Activated T-cell treated with anti-CD3 and anti-CD28 coated beads, Interleukin-2, amount 50 U/mL, for 4 hours (primary cell): Measurements from ENCODE around the gene ANTXRL. TPM values are rescaled to one million over a fixed set of nuclear protein-coding genes. Genes with fewer than 3 reads are reported as not detected.
"Not testable (repeated sequence)": the region's sequence is repeated elsewhere in the genome, so short reads cannot be mapped to it uniquely, and the experiment has no call there.

ENCODE experiments used
- ATAC-seq, 2 donors: fragments of 200-7000 bp; cut with Tn5 transposase; one replicate each; pipeline ENCODE4 v1.10.0; 2021
- DNase-seq: peaks from one replicate; pipeline ENCODE4 v3.0.0-alpha.2; 2020
- H3K27me3 Mint-ChIP-seq: one replicate; pipeline ENCODE4 v1.8.0; 2021; ENCODE audit warnings: low read depth, mixed read lengths
- H3K36me3 Mint-ChIP-seq: one replicate; pipeline ENCODE4 v1.8.0; 2022; ENCODE audit warnings: mixed read lengths; ENCODE audit not compliant: insufficient read depth
- H3K4me1 Mint-ChIP-seq: one replicate; pipeline ENCODE4 v1.8.0; 2021; ENCODE audit warnings: low read depth, mixed read lengths
- H3K4me3 Mint-ChIP-seq: one replicate; pipeline ENCODE4 v1.8.0; 2021; ENCODE audit warnings: mild to moderate bottlenecking, moderate library complexity, mixed read lengths
- H3K9me3 Mint-ChIP-seq: one replicate; pipeline ENCODE4 v1.8.0; 2021; ENCODE audit warnings: mixed read lengths
- total RNA-seq, 3 donors: library from RNA; stranded (reverse); gene quantifications; one replicate each; pipeline ENCODE4 v1.2.1, GENCODE V29; 2021

Gene ANTXRL
- total RNA-seq, 3 donors from 2014 or later = not detected

DNA sequence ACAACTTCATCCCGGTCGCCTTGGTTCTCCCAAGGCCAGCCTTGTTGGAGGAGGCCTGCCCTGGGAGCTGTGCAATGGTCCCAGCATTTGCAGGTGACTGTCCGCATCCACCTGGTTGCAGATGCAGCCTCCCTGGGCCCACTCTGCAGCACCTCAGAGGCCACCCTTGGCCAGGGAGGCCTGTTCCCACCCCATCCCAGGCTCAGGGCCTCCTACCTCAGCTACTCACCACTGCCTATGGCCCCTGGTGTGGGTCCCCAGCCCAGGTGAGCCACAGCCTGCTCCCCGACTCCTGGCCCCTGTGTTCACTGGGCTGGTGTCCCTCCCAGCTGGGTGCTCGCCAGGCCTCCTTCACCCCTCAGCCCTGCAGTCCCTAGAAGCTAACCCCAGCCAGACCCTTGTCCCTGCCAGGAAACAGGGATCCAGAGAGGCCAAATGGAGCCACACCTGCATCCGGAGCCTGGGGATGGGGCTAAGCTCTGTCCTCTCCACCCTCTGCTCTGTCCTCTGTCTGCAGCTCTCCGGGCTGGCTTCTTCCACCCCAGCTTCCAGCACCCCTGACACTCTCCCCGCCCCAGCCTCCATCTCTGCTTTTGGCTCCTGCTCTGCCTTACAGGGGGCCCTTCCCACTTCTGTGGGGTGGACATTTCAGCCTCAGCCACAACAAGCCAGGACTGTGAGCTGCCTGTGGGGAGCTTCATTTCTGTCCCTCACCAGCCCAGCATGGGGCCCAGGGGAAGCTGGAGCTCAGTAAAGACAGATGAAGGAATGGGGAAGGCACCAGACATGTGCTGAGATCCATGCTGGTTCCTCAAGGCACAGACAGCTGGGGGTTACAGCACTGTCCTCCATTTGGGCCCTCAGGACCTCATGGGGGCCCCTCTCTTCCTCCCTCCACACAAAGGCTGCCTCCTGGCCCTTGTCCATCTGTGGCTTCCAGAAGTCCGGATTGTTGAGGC, 35.6 kb upstream of the ANTXRL start:
- Mint-ChIP-seq H3K27me3 (no peaks in the 10 kb centered on the region), H3K4me1 (peaks cover 4% of the 10 kb centered on the region), H3K36me3 (peaks cover 28% of the 10 kb centered on the region), H3K9me3 (no peaks in the 10 kb centered on the region), H3K4me3 (no peak overlapping the region)
- ATAC-seq (no peak), DNase-seq (no peak)

DNA sequence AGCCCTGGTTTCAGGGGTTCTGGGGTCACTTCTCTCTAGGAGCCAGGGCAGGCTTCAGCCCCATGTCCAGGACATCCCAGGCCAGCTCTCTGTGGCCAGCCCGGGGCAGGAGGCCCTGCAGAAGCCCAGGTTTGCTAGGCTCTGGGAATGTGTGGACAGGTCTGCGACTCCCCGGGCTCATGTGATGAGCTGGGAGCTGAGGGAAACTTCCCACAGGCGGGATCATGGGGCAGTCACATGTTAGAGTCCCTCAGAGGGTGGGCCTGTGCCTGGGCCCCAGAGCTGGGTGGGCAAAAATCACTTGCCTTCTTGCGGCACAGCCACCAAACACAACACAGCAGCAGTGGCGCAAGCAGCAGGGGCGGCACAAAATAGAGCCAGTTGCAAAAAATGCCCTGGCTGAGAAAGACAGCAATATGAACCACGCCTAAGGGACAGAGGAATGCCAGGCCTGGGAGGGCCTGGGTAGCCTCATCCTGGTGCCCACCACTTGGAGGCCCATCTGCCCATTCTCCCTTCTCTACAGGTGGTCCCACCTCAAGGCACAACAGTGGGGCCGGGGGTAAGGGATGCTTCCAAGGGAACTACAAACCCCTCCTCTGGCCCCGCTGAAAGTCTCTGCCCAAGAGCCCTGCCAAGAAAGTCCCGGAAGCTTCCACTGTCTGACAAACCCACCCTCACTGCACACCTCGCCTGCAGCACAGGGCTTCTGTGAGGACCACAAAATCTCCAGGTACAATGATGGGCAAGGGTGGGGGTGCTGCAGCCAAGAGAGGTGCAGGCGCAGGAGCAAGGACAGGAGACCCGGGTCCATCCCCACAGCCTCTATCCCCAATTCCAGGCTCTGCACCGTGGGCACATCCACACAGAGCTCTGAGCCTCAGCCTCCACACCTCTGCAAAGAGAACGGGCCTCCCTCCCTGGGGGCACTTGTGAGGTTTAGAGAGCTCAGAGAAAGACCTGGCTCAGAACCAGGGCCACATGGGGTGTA, 34.6 kb upstream of the ANTXRL start:
- DNase-seq (no peak), ATAC-seq (no peak)
- Mint-ChIP-seq H3K9me3 (no peaks in the 10 kb centered on the region), H3K4me3 (no peak overlapping the region), H3K27me3 (no peaks in the 10 kb centered on the region), H3K4me1 (peaks cover 7% of the 10 kb centered on the region), H3K36me3 (peaks cover 24% of the 10 kb centered on the region)

DNA sequence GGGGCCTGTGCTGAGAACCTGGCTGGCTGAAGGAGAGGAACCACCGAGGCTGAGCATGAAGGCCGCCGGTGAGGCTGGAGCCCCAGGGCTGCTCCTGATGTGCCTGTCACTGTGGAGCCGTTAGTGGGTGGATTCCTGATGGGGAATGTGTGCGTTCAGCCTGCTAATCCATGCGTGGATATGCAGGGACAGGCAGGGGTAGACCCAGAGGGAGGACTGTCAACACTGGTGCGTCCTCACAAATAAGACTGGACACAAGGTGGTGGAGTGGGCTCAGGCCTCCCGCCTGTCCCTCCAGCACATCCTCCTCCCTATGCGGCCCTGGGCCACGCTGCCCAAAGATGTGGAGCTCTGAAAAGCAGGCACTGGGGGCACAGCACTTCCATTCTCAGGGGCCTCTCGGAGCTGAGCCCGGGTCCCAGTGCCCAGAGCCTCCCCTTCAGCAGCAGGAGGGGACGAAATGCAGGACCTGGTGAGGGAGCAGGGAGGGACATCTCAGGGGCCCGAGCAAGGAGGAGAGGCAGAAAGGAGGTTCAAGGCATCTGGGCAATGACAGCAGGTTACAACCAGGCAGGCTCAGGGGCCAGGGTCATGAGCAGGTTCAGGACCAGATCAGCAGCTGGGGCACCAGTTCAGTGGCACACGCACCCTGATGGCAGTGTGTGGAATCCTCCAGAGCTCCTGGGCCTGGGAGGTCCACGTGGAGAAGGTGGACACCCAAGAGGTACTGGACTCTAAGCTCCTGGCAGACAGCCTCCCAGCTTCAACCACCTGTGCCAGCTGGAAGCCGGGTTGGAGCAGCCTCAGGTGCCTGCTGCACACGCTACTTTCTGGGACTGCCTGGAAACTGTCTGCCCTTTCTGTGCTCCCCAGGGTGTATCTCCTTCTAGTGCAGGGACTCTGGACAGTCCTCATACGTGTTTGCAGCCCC, 33.5 kb upstream of the ANTXRL start:
- ATAC-seq (no peak), DNase-seq (no peak)
- Mint-ChIP-seq H3K4me3 (no peak overlapping the region), H3K4me1 (peaks cover 15% of the 10 kb centered on the region), H3K27me3 (no peaks in the 10 kb centered on the region), H3K36me3 (peaks cover 30% of the 10 kb centered on the region), H3K9me3 (no peaks in the 10 kb centered on the region)

DNA sequence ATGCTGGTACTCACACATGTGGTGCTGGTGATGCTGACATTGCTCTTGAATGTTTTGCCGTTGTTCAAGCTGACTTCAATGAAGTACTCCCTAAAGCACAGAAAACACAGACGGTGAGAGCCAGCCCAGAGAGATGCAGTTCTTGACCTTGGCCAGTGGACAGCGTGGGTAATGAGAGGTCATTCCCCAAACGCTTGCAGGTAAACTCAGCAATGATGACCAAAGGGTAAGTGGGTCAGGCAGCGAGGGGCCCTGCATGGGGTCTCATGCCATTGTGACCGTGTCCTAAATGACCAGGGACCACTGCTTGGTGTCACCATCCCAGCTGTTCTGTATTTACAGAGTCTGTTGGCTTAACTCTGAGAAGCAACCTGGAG, 32.8 kb upstream of the ANTXRL start:
- ATAC-seq = no peak
- Mint-ChIP-seq H3K9me3 (no peaks in the 10 kb centered on the region), H3K36me3 (peaks cover 32% of the 10 kb centered on the region)

DNA sequence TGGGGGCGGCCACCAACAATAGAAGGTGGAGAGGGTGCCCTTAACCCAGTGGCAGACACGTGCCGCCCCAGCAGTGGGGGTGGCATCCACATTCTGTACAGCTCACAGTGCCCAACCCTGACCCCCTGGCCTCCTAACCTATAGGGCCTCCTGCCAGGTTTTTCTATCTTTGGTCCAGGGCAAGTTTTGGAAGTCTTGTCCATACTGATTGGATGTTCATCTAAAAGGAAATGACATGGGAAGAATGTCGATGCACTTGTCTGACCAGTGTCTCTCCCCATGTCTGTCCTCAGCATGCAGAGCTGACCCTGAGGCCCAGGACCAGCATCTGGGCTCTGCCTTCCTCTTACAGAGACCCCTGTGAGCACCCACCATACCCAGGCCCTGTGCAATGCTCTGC, 32.3 kb upstream of the ANTXRL start:
- Mint-ChIP-seq H3K9me3 (no peaks in the 10 kb centered on the region), H3K27me3 (no peaks in the 10 kb centered on the region), H3K4me1 (peaks cover 19% of the 10 kb centered on the region), H3K4me3 (no peak overlapping the region), H3K36me3 (peaks cover 32% of the 10 kb centered on the region)
- no peak for DNase-seq
- ATAC-seq = no peak

More for the DNA sequence above, 32.8 kb upstream of the ANTXRL start:
- DNase-seq = no peak
- Mint-ChIP-seq H3K27me3 (no peaks in the 10 kb centered on the region), H3K4me3 (no peak overlapping the region), H3K4me1 (peaks cover 19% of the 10 kb centered on the region)

DNA sequence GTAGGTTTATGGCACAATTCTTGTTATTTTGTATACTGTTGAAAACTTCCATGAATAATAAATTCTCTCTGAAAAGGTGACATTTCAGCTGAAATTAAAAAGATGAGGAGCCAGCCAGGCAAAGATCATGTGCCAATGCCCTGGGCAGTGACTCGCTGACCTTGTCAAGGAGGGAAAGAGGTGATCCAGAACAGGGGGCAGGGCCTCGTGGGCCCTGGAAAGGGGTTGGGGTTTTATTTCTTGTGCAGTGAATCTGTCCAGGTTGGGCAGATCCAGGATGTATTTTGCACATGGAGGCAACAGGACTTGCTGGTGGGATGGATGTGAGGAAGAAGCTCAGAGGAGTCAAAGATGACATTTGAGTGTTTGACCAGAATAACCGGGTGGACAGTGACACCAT, 31.6 kb upstream of the ANTXRL start:
- DNase-seq, H3K9me3 Mint-ChIP-seq, ATAC-seq, H3K27me3 Mint-ChIP-seq, H3K4me3 Mint-ChIP-seq: not testable (repeated sequence)
- Mint-ChIP-seq H3K36me3 (peaks cover 28% of the 10 kb centered on the region), H3K4me1 (peaks cover 21% of the 10 kb centered on the region)

DNA sequence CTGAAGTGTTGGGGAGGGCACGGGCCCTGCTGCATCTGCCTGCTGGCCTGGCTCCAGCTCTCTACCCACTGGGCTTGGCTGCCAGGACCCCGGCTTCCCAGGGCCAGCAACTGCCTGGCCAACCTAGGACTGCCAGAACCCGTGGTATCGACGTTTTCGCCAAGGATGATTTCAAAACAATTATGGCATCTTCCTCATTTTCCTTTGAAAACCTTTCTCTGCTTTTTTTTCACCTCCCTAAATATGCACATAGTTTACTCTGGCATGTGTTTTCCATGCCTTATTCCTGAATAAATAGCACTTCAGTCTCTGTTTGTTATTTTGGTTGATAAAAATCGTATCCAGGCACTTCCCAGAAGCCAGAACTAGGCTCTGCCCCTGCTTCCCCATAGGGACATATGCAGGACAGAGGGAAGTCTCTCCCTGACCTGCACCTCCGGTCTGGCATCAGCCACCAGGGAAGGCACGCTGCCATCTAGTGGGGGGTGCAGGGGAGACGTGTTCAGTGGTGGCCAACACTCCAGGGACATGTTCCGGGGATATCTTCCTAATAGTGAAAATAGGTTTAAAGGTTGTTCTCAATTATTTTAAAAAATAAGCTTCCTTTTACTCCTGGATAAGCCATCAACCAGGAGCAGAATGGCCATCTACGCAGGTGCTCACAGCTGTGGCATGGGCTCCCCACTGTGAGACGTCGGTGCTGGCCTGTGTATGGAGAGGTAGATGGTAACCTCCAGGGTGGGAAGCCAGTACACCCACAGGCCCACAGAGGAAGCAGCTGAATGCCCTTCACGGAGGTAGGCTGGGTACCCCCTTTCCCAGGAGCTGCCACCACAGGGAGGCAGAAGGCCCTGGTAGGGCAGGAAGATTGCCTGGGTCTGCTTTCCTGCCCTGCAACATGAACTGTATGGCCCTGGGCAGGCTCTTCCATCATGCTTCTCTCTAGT, 30.7 kb upstream of the ANTXRL start:
- Mint-ChIP-seq H3K36me3 (peaks cover 31% of the 10 kb centered on the region), H3K9me3 (no peaks in the 10 kb centered on the region), H3K4me3 (no peak overlapping the region), H3K27me3 (no peaks in the 10 kb centered on the region), H3K4me1 (peaks cover 27% of the 10 kb centered on the region)
- DNase-seq = peak; percentile 36
- ATAC-seq = peak; percentile 73 to 80

DNA sequence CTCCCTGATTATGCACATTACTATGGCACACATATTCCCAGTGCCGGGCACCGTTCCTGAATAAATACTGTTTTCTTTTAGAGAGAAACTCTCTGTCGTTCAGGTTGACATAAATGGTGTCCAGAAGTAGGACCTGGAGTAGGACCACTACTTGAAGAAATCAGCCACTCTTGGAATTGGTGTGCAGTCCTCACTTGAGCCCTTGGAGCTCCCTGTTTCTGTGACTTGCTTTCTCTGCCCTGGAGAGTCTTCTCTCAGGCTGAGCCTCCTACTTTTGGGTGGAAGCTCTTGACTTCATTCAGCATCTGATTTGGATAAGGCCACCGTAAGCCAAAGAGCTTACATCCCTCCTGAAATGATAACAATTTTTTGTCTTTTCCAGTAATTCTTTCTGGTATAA, 29.7 kb upstream of the ANTXRL start:
- Mint-ChIP-seq H3K27me3 (no peaks in the 10 kb centered on the region), H3K36me3 (peaks cover 38% of the 10 kb centered on the region), H3K4me3 (no peak overlapping the region), H3K4me1 (peaks cover 30% of the 10 kb centered on the region), H3K9me3 (no peaks in the 10 kb centered on the region)
- ATAC-seq (no peak), DNase-seq (no peak)

DNA sequence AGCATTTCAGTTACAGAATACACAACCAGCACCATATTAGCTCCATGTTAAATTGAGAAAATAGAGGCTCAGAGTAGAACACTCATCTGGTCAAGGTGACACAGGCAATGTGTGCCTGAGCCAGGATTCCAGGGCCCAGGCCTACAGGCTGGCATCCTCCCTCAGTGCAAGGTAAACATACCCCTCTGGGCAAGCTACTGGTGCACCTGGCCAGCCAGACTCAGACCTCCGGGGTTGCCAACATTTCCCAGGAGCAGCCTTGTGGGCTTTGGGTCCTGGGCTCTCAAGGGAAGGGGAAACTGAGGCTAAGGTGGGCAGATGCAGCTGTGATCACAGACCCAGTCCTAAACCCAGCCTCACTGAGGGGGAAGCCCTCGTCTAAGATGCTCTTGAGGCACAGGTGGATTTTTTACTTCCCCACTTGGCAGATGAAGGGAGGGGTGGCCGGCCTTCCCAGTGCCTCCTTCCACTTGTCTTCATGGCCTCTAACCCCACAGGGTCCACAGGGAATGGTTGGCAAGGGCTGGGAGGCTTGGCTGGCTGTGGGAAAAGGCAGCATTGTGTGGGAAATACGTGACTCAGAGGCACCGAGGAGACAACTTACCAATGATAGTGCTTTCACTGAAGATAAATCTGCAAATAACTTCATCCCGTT, 23.8 kb upstream of the ANTXRL start:
- not testable (repeated sequence) for H3K9me3 Mint-ChIP-seq, H3K4me3 Mint-ChIP-seq, DNase-seq, ATAC-seq, H3K27me3 Mint-ChIP-seq
- Mint-ChIP-seq H3K36me3 (peaks cover 16% of the 10 kb centered on the region), H3K4me1 (peaks cover 44% of the 10 kb centered on the region)

DNA sequence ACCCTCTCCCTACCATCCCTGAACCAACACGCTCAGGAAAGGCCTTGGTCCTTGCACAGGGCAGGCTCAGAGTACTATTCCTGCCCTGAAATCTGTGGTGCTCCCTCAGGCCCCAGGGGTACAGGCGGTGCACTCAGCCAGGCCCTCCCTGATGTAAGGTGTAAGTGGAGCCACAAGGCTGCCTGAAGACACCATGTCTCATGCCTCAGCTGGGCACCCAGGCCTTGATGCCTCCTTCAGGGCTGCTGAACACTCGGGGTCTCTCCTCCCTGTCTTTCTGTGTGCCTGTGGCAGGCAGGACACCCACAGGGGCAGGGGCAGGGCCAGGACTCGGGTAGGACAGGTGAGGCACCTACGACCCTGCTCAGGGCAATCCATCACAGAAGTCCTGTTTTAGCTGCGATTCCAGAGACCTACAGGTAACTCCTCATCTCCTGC, 22.9 kb upstream of the ANTXRL start:
- Mint-ChIP-seq H3K9me3 (no peaks in the 10 kb centered on the region), H3K4me1 (peaks cover 40% of the 10 kb centered on the region), H3K4me3 (no peak overlapping the region), H3K27me3 (no peaks in the 10 kb centered on the region), H3K36me3 (peaks cover 13% of the 10 kb centered on the region)
- DNase-seq (no peak), ATAC-seq (no peak)

DNA sequence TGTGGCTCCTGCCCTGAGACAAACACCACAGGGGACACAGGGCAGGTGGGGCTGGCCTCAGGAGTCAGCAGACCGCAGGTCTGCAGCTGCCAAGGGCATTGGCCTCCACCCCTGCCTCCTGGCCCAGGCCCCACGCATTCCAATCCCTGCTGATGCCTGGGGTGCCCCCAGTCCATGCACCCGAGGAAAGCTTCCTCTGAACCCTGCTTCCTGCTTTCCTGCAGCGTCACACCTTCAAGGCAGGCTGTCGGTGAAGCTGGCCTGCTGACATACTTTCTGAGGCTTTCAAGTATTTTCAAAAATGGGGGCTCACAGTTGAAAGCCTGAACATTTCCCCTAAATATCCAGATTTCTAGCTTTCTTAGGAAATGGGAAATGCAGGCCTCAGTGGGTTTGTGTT, 22.5 kb upstream of the ANTXRL start:
- Mint-ChIP-seq H3K4me3 (no peak overlapping the region), H3K27me3 (no peaks in the 10 kb centered on the region), H3K9me3 (no peaks in the 10 kb centered on the region), H3K4me1 (peaks cover 39% of the 10 kb centered on the region), H3K36me3 (peaks cover 12% of the 10 kb centered on the region)
- DNase-seq (no peak), ATAC-seq (no peak)

DNA sequence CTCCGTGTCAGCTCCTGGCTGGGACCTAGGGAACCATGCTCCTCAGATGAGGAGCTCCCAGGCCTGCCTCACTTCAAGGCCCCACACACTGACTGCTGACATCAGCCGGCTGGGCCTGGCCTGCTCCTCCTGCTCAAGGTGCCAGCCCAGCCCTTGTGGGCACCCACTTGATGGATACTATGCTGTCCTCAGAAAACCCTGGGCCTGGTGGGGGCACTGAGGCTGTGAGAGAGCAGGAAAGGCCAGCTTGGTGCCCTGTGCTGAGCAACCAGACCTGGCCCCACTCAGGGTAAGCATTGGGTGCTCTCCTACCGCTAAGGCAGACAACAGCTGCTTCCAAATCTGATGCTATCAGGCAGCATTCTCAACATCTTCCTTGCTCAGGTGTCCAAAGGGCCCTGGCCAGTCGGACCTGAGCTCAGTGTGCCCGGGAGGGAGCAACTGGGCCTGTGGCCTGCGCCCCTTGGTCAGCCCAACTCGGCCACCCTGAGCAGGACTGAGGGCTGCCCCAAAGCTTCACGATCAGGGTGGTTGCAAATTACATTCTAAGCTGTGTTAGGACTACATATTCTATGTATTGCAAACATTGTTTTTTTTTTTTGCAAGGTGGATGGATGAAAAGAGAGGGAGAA, 21.9 kb upstream of the ANTXRL start:
- Mint-ChIP-seq H3K36me3 (peaks cover 12% of the 10 kb centered on the region), H3K9me3 (no peaks in the 10 kb centered on the region), H3K27me3 (no peaks in the 10 kb centered on the region), H3K4me3 (no peak overlapping the region), H3K4me1 (peaks cover 38% of the 10 kb centered on the region)
- no peak for DNase-seq
- no peak for ATAC-seq
